BLaER1 treated with 17β-estradiol and CSF1 and Interleukin-3, amounts not matched to agents 10 nM and 100 nM (cell line): ENCODE measurements around the gene KCNJ15.

ENCODE experiments used
- H3K27ac ChIP-seq, 11 experiments: shearing (Covaris generic); formaldehyde crosslinking; 2 replicates each; pipeline ENCODE4 v1.8.1; 2022
- H3K27me3 ChIP-seq, 11 experiments: shearing (Covaris generic); formaldehyde crosslinking; 2 replicates each; pipeline ENCODE4 v1.8.1; 2022
- H3K36me3 ChIP-seq, 11 experiments: shearing (Covaris generic); formaldehyde crosslinking; 2 replicates each; pipeline ENCODE4 v1.8.1; 2022
- H3K4me1 ChIP-seq, 10 experiments: shearing (Covaris generic); formaldehyde crosslinking; 2 replicates each; pipeline ENCODE4 v1.8.1; 2022
- H3K4me2 ChIP-seq, 11 experiments: shearing (Covaris generic); formaldehyde crosslinking; 2 replicates each; pipeline ENCODE4 v1.8.1; 2022
- H3K4me3 ChIP-seq, 10 experiments: shearing (Covaris generic); formaldehyde crosslinking; 2 replicates each; pipeline ENCODE4 v1.8.1; 2022
- H3K9ac ChIP-seq, 11 experiments: shearing (Covaris generic); formaldehyde crosslinking; 2 replicates each; pipeline ENCODE4 v1.8.1; 2022
- H3K9me3 ChIP-seq, 11 experiments: shearing (Covaris generic); formaldehyde crosslinking; replicated peaks in 1 of 11; 2 replicates each; pipeline ENCODE4 v1.8.1; 2022
- H4K20me1 ChIP-seq, 11 experiments: shearing (Covaris generic); formaldehyde crosslinking; 2 replicates each; pipeline ENCODE4 v1.8.1; 2022
- Cebpa-rat ChIP-seq, 11 experiments: shearing (Covaris generic); IDR thresholded peaks; 2 replicates each; pipeline ENCODE4 v1.8.1; 2022

KCNJ15 gene

DNA sequence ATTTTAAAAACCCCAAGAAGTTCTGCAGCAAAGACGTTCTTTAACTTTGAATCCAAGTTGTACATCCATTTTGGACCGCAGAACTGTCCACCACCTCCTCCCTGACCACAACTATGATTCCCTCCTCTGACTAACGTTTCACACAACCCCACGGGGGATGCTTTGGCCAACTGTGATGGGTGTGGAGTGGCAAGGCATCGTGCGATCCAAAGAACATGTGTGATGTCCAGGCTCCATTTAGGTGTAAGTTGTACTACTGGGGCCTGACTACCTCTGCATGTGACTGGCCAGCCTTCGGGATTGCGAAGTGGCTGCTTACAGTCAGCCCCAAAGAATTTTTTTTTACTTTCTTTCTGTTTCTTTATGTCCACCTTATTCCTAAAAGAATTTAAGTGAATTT lies 6.7 kb downstream of the KCNJ15 start:
- TF ChIP-seq Cebpa-rat (IDR thresholded peaks at IDR 0.05): no peak
- H3K9me3 ChIP-seq: no peaks in the 10 kb centered on the region
- H3K27ac ChIP-seq: no peak overlapping the region
- no peaks in the 10 kb centered on the region for H3K36me3 ChIP-seq
- no peak overlapping the region for H3K9ac ChIP-seq
- H3K4me1 ChIP-seq: peaks cover 3 to 18% (median 12%) of the 10 kb centered on the region in 10 experiments; a peak in 18 of 20 replicates
- no peaks in the 10 kb centered on the region for H3K27me3 ChIP-seq
- H3K4me2 ChIP-seq: peak overlapping the region in 4 of 11 experiments; percentile 20 to 36 (median 22); a peak in 6 of 22 replicates
- H4K20me1 ChIP-seq: no peaks in the 10 kb centered on the region
- no peak overlapping the region for H3K4me3 ChIP-seq

DNA sequence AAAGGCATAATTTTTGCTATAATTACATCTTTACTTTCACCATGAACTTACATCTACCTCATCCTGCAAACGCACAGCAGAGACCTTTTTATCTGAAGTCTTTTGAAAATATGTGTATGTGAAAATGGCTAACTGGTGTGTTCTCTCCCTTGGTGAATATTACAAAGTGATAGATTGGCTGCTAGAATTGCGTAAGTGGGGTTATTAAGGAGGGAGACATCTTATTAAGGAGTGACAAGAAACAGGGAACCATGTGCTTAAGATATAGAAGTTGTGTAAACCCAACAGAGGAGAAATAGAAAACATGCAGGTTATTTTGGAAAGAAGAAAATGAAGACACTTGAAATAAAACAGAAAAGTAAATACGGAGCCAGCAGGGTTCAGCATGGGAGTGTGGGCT lies 7.8 kb downstream of the KCNJ15 start:
- Histone ChIP-seq H3K4me1 (peaks cover 0 to 23% (median 13%) of the 10 kb centered on the region in 10 experiments; a peak in 14 of 20 replicates), H3K4me2 (peak overlapping the region in 3 of 11 experiments; percentile 12 to 30 (median 24); a peak in 2 of 22 replicates), H3K36me3 (no peaks in the 10 kb centered on the region), H3K9me3 (no peaks in the 10 kb centered on the region), H3K27ac (no peak overlapping the region), H4K20me1 (no peaks in the 10 kb centered on the region), H3K9ac (no peak overlapping the region), H3K27me3 (no peaks in the 10 kb centered on the region), H3K4me3 (no peak overlapping the region)
- no peak for TF ChIP-seq Cebpa-rat (IDR thresholded peaks at IDR 0.05)

DNA sequence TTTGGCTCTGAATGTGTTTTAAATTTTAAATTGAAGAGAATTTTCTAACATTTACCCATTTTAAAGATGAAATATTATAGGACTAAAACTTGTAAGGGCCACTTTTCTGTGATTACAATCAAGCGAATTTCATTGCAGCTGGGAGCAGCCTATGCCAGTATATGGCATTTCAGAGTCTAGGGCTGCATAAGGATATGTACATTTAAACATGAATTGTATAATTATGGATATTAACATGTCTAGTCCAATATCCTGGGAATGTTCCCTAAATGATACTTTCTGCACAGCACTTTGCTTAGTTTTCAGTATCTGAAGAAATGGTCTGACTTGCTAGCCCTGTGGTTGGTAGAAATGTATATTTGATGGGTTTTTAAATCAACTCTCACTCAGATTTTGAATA lies 8.4 kb downstream of the KCNJ15 start:
- H4K20me1 ChIP-seq: no peaks in the 10 kb centered on the region
- H3K36me3 ChIP-seq: no peaks in the 10 kb centered on the region
- H3K27me3 ChIP-seq: peaks cover 0 to 3% (median 0%) of the 10 kb centered on the region in 11 experiments; a peak in 1 of 22 replicates
- no peak for TF ChIP-seq Cebpa-rat (IDR thresholded peaks at IDR 0.05)
- H3K9me3 ChIP-seq: no peaks in the 10 kb centered on the region
- no peak overlapping the region for H3K4me3 ChIP-seq
- H3K9ac ChIP-seq: no peak overlapping the region
- H3K4me2 ChIP-seq: no peak overlapping the region
- no peak overlapping the region for H3K27ac ChIP-seq
- H3K4me1 ChIP-seq: peaks cover 0 to 28% (median 15%) of the 10 kb centered on the region in 10 experiments; a peak in 14 of 20 replicates

DNA sequence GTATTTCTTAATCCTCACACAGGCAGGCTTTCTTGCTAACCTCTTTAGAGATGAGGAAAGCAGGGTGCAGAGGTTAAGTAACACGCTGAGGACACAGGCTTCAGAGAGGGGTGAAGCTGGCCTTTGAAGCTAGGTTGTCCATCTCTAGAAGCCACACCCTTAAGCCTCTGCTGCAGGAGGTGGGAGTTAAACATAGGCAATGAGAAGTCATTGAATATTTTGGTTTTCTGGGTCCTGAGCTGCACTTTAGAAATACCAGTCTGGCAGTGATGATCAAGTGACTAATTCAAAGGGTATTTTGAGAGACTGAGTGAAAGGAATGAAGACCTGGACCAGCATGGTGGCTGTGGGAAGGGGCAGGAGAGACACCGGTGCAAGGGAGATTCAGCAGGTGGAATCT lies 9.9 kb downstream of the KCNJ15 start:
- no peak overlapping the region for H3K4me3 ChIP-seq
- peaks cover 0 to 3% (median 0%) of the 10 kb centered on the region in 11 experiments; a peak in 2 of 22 replicates for H3K27me3 ChIP-seq
- H4K20me1 ChIP-seq: no peaks in the 10 kb centered on the region
- H3K27ac ChIP-seq: no peak overlapping the region
- H3K9me3 ChIP-seq: no peaks in the 10 kb centered on the region
- TF ChIP-seq Cebpa-rat (IDR thresholded peaks at IDR 0.05): no peak
- no peaks in the 10 kb centered on the region for H3K36me3 ChIP-seq
- H3K4me1 ChIP-seq: peaks cover 0 to 31% (median 15%) of the 10 kb centered on the region in 10 experiments; a peak in 14 of 20 replicates
- H3K4me2 ChIP-seq: no peak overlapping the region
- H3K9ac ChIP-seq: no peak overlapping the region

DNA sequence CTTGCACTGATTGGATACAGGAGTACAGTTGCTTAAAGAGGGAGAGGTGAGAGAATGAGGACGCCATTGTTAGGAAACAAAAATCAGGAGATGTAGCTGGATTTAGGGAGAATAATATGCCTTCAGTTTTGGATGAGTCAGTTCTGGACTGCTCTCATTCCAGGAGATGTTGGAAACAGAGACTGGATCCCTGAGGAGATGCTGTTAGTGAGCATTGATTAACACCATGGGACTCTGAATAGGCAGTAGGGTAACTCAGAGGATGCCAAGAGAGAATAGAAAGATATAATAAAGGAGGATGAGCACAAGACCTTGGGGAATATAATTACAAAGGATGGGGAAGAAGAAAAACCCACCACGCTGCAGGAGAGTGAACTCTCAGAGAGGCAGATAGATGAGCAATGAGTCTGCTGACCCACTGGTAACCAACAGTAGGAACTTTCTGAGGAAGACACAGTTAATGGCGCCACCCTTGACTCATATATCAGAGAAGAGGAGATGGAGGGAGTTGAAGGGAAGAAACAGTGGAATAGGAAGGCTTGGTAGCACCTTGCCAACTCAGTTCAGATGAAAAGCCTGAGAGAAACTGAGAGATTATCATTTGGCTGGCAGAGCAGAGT lies 10.5 kb downstream of the KCNJ15 start:
- Histone ChIP-seq H3K4me1 (peaks cover 0 to 33% (median 15%) of the 10 kb centered on the region in 10 experiments; a peak in 14 of 20 replicates), H3K27me3 (peaks cover 0 to 3% (median 0%) of the 10 kb centered on the region in 11 experiments; a peak in 2 of 22 replicates), H3K9ac (no peak overlapping the region), H4K20me1 (no peaks in the 10 kb centered on the region), H3K36me3 (no peaks in the 10 kb centered on the region), H3K27ac (no peak overlapping the region), H3K4me3 (no peak overlapping the region), H3K9me3 (no peaks in the 10 kb centered on the region), H3K4me2 (no peak overlapping the region)
- no peak for TF ChIP-seq Cebpa-rat (IDR thresholded peaks at IDR 0.05)

DNA sequence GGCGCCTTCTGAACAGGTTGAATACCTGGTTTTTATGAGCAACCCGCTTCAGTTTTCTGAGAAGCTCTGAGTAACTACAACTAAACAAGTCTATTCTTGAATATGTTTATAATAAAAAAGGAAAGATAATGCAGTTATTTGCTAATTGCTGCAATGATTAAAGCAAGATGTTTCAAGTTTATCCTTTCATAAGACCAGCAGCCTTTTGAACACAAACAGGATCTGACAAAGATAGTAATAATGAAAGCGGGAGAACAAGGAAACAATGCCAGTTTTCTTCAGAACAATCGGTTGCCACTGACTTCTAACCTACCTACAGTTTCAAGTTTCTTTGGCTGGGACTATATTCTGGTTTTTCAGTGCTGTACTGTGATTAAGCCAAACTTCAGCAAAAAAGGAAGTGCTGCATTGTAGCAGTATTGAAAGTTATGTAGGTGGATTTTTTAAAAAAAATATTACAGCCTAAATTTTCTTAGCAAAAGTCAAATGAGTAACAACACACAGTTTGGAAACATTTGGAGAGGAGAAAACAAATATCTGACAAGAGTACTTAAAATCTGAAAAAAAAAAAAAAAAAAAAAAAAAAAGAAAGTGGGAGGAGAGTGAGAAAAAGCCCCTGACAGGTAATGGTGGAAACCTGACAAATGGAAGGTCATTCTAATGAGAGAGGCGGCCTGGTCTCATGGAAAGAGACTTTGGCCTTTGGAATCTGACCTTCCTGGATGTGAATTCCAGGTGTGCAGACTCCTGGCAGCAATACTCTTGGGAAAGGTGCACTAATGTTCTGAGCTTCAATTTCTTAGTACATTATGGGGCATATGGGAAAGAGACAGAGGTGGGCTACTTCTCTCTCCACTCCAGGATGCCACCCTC lies 11.4 kb downstream of the KCNJ15 start:
- no peak for TF ChIP-seq Cebpa-rat (IDR thresholded peaks at IDR 0.05)
- no peaks in the 10 kb centered on the region for H3K9me3 ChIP-seq
- H4K20me1 ChIP-seq: no peaks in the 10 kb centered on the region
- peaks cover 0 to 3% (median 0%) of the 10 kb centered on the region in 11 experiments; a peak in 2 of 22 replicates for H3K27me3 ChIP-seq
- H3K4me3 ChIP-seq: no peak overlapping the region
- no peak overlapping the region for H3K27ac ChIP-seq
- peaks cover 0 to 37% (median 13%) of the 10 kb centered on the region in 10 experiments; a peak in 14 of 20 replicates for H3K4me1 ChIP-seq
- no peak overlapping the region for H3K9ac ChIP-seq
- H3K4me2 ChIP-seq: peak overlapping the region in 2 of 11 experiments; percentile 61 to 70; a peak in 4 of 22 replicates
- no peaks in the 10 kb centered on the region for H3K36me3 ChIP-seq

DNA sequence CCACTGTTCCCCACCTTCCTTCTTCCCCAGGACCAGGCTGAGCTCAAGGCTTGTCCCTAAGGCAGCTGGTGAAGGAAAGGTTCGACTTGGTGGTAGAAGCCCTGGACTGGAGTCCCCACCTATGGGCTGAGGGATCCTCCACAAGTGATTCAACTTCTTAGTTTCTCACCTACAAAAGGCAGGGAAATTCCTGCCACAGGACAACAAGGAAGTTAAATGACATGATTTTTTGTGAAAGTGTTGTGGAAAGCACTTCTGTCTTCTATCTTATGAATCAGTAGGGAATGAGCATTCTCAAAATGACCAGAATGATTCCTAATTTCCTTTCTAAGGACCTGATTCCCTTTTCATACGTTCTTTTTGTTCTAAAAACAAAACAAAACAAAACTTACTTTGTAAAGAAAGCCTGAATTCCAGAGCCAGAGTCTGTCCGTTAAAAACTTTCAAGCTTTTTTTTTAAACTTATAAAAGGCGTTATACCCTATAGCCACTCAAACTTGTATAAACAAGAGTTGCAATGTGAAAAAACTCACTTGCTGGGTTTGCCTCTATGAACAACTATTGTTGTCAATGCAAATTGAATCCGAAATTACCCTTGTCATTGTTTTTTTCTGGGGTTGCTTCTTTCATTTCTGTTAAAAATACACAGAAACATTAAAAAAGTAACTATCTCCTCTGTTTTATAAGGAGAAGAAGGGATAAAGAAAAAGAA lies 12.2 kb downstream of the KCNJ15 start:
- Histone ChIP-seq H3K9me3 (no peaks in the 10 kb centered on the region), H3K4me1 (peaks cover 3 to 45% (median 8%) of the 10 kb centered on the region in 10 experiments; a peak in 16 of 20 replicates), H3K9ac (no peak overlapping the region), H3K36me3 (no peaks in the 10 kb centered on the region), H3K4me2 (peak overlapping the region in 6 of 11 experiments; percentile 7 to 70 (median 24); a peak in 9 of 22 replicates), H3K27ac (no peak overlapping the region), H3K4me3 (no peak overlapping the region), H4K20me1 (no peaks in the 10 kb centered on the region), H3K27me3 (peaks cover 0 to 3% (median 0%) of the 10 kb centered on the region in 11 experiments; a peak in 2 of 22 replicates)
- TF ChIP-seq Cebpa-rat (IDR thresholded peaks at IDR 0.05): no peak

DNA sequence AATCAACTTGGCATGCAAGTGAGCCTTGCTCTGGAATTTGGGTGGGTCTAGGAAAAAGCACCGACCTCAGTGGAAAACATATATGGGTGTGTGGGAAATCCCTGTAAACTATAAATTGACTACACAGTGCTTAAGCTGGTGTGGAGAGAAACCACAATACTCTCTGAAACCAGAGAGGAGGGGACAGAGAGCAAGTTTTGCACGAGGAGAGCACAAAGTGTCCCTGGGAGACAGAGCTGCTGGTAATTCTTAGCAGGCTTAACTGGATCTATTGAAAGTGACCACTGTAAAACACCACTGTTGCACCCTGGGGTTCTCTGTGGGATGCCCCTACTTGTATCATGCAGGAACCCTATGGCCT lies 12.8 kb downstream of the KCNJ15 start:
- H3K9me3 ChIP-seq: peaks cover 0 to 3% (median 0%) of the 10 kb centered on the region in 11 experiments; a peak in 2 of 22 replicates
- H3K27me3 ChIP-seq: peaks cover 0 to 3% (median 0%) of the 10 kb centered on the region in 11 experiments; a peak in 2 of 22 replicates
- H3K4me3 ChIP-seq: no peak overlapping the region
- no peak overlapping the region for H3K9ac ChIP-seq
- no peak overlapping the region for H3K27ac ChIP-seq
- H3K4me1 ChIP-seq: peaks cover 0 to 51% (median 6%) of the 10 kb centered on the region in 10 experiments; a peak in 14 of 20 replicates
- no peaks in the 10 kb centered on the region for H4K20me1 ChIP-seq
- H3K4me2 ChIP-seq: peak overlapping the region in 6 of 11 experiments; percentile 7 to 70 (median 24); a peak in 10 of 22 replicates
- TF ChIP-seq Cebpa-rat (IDR thresholded peaks at IDR 0.05): no peak
- H3K36me3 ChIP-seq: no peaks in the 10 kb centered on the region
